Measurements from ENCODE around the gene RNF215. TPM values are rescaled to one million over a fixed set of nuclear protein-coding genes. Genes with fewer than 3 reads are reported as not detected.

The RNF215 gene
- total and polyA plus RNA-seq, 10 of the 15 experiments (the other 5 are each of a cell fraction or from before 2014, with no cell fraction given) = 0.31 to 7.6 (median 3.0) TPM; not detected in 1

DNA sequence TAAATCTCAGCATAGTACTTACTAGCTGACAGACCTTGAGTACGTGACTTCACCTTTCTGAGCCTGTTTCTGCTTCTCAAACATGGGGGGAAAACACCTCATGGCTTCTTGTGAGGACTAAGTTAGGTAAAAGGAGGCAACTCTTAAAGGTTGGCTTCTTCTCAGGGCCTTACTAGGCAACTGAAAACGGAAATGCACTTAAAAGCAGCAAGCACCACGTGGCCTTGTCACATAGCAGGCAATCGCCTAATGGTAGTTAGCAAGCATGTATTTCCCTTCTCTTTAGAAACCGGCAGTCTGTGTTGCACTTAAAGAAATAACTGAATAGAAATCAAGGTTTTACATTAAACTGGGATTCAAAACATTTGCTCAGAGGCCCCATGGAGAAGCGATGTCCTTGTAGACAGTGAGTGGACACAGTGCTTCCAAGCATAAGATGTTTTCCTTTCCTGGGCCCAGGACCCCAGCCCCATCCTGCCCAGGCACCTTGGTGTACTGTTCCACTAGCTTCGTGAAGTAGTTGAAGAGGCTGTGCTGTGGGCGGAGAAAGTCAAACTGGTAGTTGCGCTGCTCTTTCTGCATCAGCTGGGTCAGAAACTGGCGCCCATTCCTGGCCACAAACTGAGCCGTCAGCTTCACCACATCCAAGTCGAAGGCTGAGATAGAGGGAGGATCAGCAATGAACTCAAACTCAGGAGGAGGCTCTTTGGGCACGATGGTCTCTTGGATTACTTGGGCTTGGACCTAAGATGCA is 42.6 kb downstream of the RNF215 start (continued):
- no peak for TF ChIP-seq BRCA1 (IDR thresholded peaks at IDR 0.05; ENCODE audit: low read depth, low read length)
- TF ChIP-seq MEF2B (IDR thresholded peaks at IDR 0.05; ENCODE audit: partially characterized antibody, poor library complexity, severe bottlenecking) = no peak

DNA sequence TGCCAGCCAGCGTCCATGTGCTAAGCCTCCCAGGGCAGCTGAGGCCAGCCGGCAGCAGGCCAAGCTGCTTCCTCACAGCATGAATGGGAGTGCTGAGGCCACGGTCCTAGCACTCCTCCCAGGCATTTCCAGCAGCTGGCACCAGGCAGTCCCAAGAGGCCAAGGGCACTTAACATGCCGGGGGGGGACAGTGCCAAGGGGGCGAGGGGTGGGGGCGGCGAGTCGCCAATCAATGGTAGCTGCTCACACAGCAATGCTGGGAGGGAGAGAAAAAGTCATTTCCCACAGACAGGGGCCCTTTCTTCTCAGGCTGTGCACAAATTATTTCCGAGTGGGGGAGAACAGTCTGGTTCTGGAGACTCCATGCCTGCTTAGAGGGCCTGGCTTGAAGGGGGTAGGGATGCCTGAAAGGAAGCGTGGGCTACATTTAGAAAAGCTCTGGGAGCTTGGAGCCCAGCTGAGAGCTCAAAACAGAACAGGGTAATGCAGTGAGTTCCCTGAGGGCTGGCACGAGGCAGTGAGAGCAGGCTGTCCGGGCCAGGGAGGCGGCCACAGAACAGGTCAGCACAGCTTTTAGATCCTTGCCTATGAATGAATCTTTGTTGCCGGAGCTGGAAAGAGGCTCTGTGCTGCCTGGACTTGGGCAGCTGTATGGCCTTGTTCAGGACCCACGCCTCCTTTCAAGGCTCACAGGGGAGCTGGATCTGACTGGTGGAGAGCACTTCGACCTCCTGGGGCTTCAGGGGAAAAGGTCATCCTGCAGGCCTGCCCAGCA is 46.1 kb downstream of the RNF215 start:
- no peaks in the 10 kb centered on the region for H3K9me3 ChIP-seq (replicated peaks; ENCODE audit: control insufficient read depth, insufficient read depth, low read length)
- TF ChIP-seq EP300 (IDR thresholded peaks at IDR 0.05; ENCODE audit: borderline replicate concordance in 1 of 2, control insufficient read depth in 1 of 2, low read depth in 2 of 2, low read length in 2 of 2) (no peak), POLR2A (IDR thresholded peaks at IDR 0.05; ENCODE audit: low read depth, low read length) (0 out of 2 replicates have a peak, but pooled peaks have one; percentile 15), MYB (IDR thresholded peaks at IDR 0.05; ENCODE audit: borderline replicate concordance, low read depth, low read length) (no peak)
- no peaks in the 10 kb centered on the region for H3K27me3 ChIP-seq (replicated peaks in 1 of 2; ENCODE audit: control insufficient read depth in 2 of 2, insufficient read depth in 2 of 2, low read length in 1 of 2)
- no peak for ATAC-seq
- no peak overlapping the region for H3K4me3 ChIP-seq
- no peak overlapping the region for H3K9ac ChIP-seq (ENCODE audit: control insufficient read depth, insufficient read depth, low read length)
- 81% methylated on average over 14 of the region's 16 CpGs for WGBS (ENCODE audit: insufficient coverage, insufficient replicate concordance, low lambda C conversion rate, missing lambda C conversion rate)
- no peaks in the 10 kb centered on the region for H4K20me1 ChIP-seq (ENCODE audit: control insufficient read depth, insufficient read depth)
- H3K79me2 ChIP-seq (ENCODE audit: control insufficient read depth, insufficient read depth, low read length) = no peaks in the 10 kb centered on the region
- FAIRE-seq = no peak
- no peak for DNase-seq (ENCODE audit: low read depth, low spot score)
- ChIA-PET RAD21 (ENCODE audit: unreplicated experiment) (no interaction called here), CTCF (interaction anchor here (0.7 to 3.4 kb wide), 3 partner anchors 31 to 233 kb away, joined by 3 to 15 read pairs (median 3); no protein-coding TSS in a partner anchor), POLR2A (interaction anchor here (0.6 to 1.6 kb wide), 2 partner anchors 9 to 308 kb away, joined by 3 to 5 read pairs; no protein-coding TSS in a partner anchor), SMC1A (ENCODE audit: uncharacterized antibody, unreplicated experiment) (interaction anchor here (1.2 kb wide), 1 partner anchor 27 kb away, joined by 3 read pairs; no protein-coding TSS in a partner anchor)
- H3K36me3 ChIP-seq (ENCODE audit: control insufficient read depth in 2 of 2, insufficient read depth in 2 of 2, low read length in 1 of 2) = peaks cover 55 to 59% of the 10 kb centered on the region in 2 experiments
- H3K27ac ChIP-seq (ENCODE audit: control insufficient read depth, insufficient read depth) = no peak overlapping the region
- in situ Hi-C loops (cut with MboI) (no loop called here), intact Hi-C loops (cut with micrococcal nuclease; ENCODE audit: unreplicated experiment) (no loop called here)
- H3K4me1 ChIP-seq (ENCODE audit: control insufficient read depth, insufficient read depth, low read length) = no peaks in the 10 kb centered on the region
- no TSS peak for BruUV-seq (replicated peaks)
- H3K4me2 ChIP-seq (ENCODE audit: control insufficient read depth, insufficient read depth) = no peak overlapping the region
- H2AFZ ChIP-seq (ENCODE audit: control insufficient read depth, low read depth, low read length) = no peak overlapping the region

Measured in GM12878 (cell line).